WTC11 (cell line): Measurements from ENCODE around the gene SYT5. TPM values are rescaled to one million over a fixed set of nuclear protein-coding genes. Genes with fewer than 3 reads are reported as not detected.

Source experiments
- ATAC-seq: fragments of 200-7000 bp; cut with Tn5 transposase; 2 replicates; pipeline ENCODE4 v1.10.0; 2021; ENCODE audit warnings: mild to moderate bottlenecking, moderate library complexity
- CTCF ChIA-PET: fragments of 300-600 bp; sonication (Branson Sonifier 250); formaldehyde crosslinking; loops from one replicate; lab custom pipeline; 2021; ENCODE audit warnings: antibody characterized with exemption; lab: Charles Lee
- POLR2A ChIA-PET: fragments of 350-600 bp; sonication (Branson Sonifier 250); formaldehyde crosslinking; loops from one replicate; lab custom pipeline; 2021; ENCODE audit warnings: antibody characterized with exemption; lab: Charles Lee
- DNase-seq: peaks from one replicate; pipeline ENCODE4 v3.0.0; 2021; ENCODE audit warnings: low spot score
- H3K27ac Mint-ChIP-seq: 2 replicates; pipeline ENCODE4 v1.8.0; 2021; ENCODE audit warnings: mixed read lengths
- H3K27me3 Mint-ChIP-seq: 2 replicates; pipeline ENCODE4 v1.8.0; 2021; ENCODE audit warnings: low read depth, mild to moderate bottlenecking, moderate library complexity, mixed read lengths
- H3K36me3 Mint-ChIP-seq: 2 replicates; pipeline ENCODE4 v1.8.0; 2021; ENCODE audit warnings: mixed read lengths
- H3K4me1 Mint-ChIP-seq: 2 replicates; pipeline ENCODE4 v1.8.0; 2022; ENCODE audit warnings: mixed read lengths
- H3K4me3 Mint-ChIP-seq: 2 replicates; pipeline ENCODE4 v1.8.0; 2021; ENCODE audit warnings: mild to moderate bottlenecking, moderate library complexity, mixed read lengths
- H3K9me3 Mint-ChIP-seq: 2 replicates; pipeline ENCODE4 v1.8.0; 2021; ENCODE audit warnings: mixed read lengths
- ARID4B ChIP-seq: sonication (generic); formaldehyde crosslinking; IDR thresholded peaks from 2 replicates; pipeline ENCODE4 v1.8.0; 2023; ENCODE audit warnings: missing genetic modification reagents, mild to moderate bottlenecking, borderline replicate concordance
- ATF1 ChIP-seq: sonication (generic); formaldehyde crosslinking; IDR thresholded peaks from 2 replicates; pipeline ENCODE4 v1.8.1; 2023; ENCODE audit warnings: mild to moderate bottlenecking, moderate library complexity, missing genetic modification reagents
- CTCF ChIP-seq: fragments of 200-600 bp; IDR thresholded peaks from 2 replicates; pipeline ENCODE4 v1.8.0; 2022; ENCODE audit warnings: antibody characterized with exemption
- E2F4 ChIP-seq: sonication (generic); formaldehyde crosslinking; IDR thresholded peaks from 2 replicates; pipeline ENCODE4 v1.8.1; 2022; ENCODE audit warnings: low read depth, mild to moderate bottlenecking, moderate library complexity, missing genetic modification reagents, borderline replicate concordance
- ETV6 ChIP-seq: sonication (generic); formaldehyde crosslinking; IDR thresholded peaks from 2 replicates; pipeline ENCODE4 v1.8.1; 2022; ENCODE audit warnings: mild to moderate bottlenecking, missing genetic modification reagents
- FOXP1 ChIP-seq: sonication (generic); formaldehyde crosslinking; IDR thresholded peaks from 2 replicates; pipeline ENCODE4 v1.8.0; 2022; ENCODE audit warnings: missing genetic modification reagents, mild to moderate bottlenecking, moderate library complexity, borderline replicate concordance
- HMGA2 ChIP-seq: fragments of 250-450 bp; sonication (Bioruptor Pico); IDR thresholded peaks from 2 replicates; pipeline ENCODE4 v1.4.0; 2021; ENCODE audit warnings: mild to moderate bottlenecking, moderate library complexity
- JUN ChIP-seq: sonication (generic); formaldehyde crosslinking; IDR thresholded peaks from 2 replicates; pipeline ENCODE4 v1.8.0; 2023; ENCODE audit warnings: mild to moderate bottlenecking, missing genetic modification reagents
- NR1H2 ChIP-seq: sonication (generic); formaldehyde crosslinking; IDR thresholded peaks from 2 replicates; pipeline ENCODE4 v1.9.0; 2021; ENCODE audit warnings: mild to moderate bottlenecking, moderate library complexity, missing genetic modification reagents
- PRRX2 ChIP-seq: fragments of 250-450 bp; sonication (Bioruptor Pico); IDR thresholded peaks from 2 replicates; pipeline ENCODE4 v1.8.0; 2021; ENCODE audit warnings: mild to moderate bottlenecking
- ZNF138 ChIP-seq: sonication (generic); formaldehyde crosslinking; conservative IDR thresholded peaks from 2 replicates; pipeline ENCODE4 v1.8.1; 2022; ENCODE audit warnings: mild to moderate bottlenecking, moderate library complexity, missing genetic modification reagents
- ZNF396 ChIP-seq: fragments of 250-450 bp; sonication (Bioruptor Pico); IDR thresholded peaks from 2 replicates; pipeline ENCODE4 v1.8.0; 2021; ENCODE audit warnings: mild to moderate bottlenecking, moderate library complexity, borderline replicate concordance
- total RNA-seq: library from RNA; stranded (reverse); gene quantifications from 3 replicates; pipeline ENCODE4 v1.2.3, GENCODE V29; 2021
- TF ChIP-seq, protein P1 (sequence below): sonication (generic); formaldehyde crosslinking; IDR thresholded peaks from 2 replicates; pipeline ENCODE4 v1.8.1; 2023; ENCODE audit warnings: mild to moderate bottlenecking, missing genetic modification reagents, moderate library complexity
- TF ChIP-seq, protein P2 (sequence below): sonication (generic); formaldehyde crosslinking; IDR thresholded peaks from 2 replicates; pipeline ENCODE4 v1.8.1; 2023; ENCODE audit warnings: mild to moderate bottlenecking, moderate library complexity, missing genetic modification reagents

The SYT5 gene
- total RNA-seq, 1 experiment from 2014 or later = 0.77 TPM

DNA sequence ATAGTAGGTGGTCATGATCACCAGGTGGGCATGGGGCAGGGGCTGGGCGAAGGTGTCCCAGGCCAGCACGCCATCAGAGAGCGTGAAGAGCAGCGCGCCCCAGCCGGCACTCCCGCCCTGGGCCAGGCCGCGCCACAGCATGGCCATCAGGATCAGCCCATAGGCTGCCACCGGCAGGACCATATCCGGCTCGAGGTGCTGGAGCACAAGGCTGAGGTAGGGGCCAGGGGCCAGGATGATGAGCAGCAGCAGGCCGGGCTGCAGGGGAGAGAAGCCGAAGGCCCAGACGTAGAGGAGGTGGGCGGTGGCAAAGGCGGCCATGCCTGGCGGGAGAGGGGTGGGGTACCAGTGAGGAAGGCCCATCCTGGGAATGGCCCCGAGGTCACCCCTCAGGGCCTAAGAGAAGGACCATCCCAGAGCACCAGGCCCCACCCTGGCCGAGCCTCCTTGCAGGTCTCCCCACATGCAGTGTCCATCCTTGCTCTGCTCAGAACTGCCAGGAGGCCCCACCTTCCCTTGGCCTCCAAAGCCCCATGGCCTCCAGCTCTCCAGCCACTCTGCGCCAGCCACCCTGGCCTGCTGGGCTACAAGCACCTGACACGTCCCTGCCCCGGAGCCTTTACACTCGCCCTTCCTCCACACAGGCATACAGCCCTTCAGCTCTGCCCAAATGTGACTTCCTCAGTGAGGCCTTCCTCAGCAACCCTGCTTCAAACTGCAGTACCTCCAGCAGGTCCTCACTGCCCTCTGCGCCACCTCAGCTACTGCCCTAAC is 47.3 kb upstream of the SYT5 start:
- ATAC-seq = no peak
- DNase-seq = no peak
- POLR2A ChIA-PET = no interaction called here
- peaks cover 4% of the 10 kb centered on the region; the same call in 1 of the 2 replicates for H3K4me1 Mint-ChIP-seq
- no peaks in the 10 kb centered on the region for H3K9me3 Mint-ChIP-seq
- no peaks in the 10 kb centered on the region for H3K27me3 Mint-ChIP-seq
- CTCF ChIA-PET = interaction anchor here (0.6 to 1.3 kb wide), 3 partner anchors 16 to 121 kb away, joined by 3 to 4 read pairs (median 4); no protein-coding TSS in a partner anchor
- no peak for TF ChIP-seq HMGA2 (CRISPR knock-in tag)
- TF ChIP-seq JUN (CRISPR knock-in tag) = no peak
- no peak for TF ChIP-seq ATF1 (CRISPR knock-in tag)
- TF ChIP-seq PRRX2 (CRISPR knock-in tag) = no peak
- TF ChIP-seq ETV6 (CRISPR knock-in tag) = no peak
- no peak for TF ChIP-seq E2F4 (CRISPR knock-in tag)
- TF ChIP-seq, protein P1, sequence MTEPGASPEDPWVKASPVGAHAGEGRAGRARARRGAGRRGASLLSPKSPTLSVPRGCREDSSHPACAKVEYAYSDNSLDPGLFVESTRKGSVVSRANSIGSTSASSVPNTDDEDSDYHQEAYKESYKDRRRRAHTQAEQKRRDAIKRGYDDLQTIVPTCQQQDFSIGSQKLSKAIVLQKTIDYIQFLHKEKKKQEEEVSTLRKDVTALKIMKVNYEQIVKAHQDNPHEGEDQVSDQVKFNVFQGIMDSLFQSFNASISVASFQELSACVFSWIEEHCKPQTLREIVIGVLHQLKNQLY (CRISPR knock-in tag) = no peak
- no peak for TF ChIP-seq NR1H2 (CRISPR knock-in tag)
- no peak for TF ChIP-seq CTCF
- TF ChIP-seq ARID4B (CRISPR knock-in tag) = no peak
- TF ChIP-seq FOXP1 (CRISPR knock-in tag) = no peak
- TF ChIP-seq ZNF396 (CRISPR knock-in tag) = no peak
- TF ChIP-seq ZNF138 (CRISPR knock-in tag) = no peak
- TF ChIP-seq, protein P2, sequence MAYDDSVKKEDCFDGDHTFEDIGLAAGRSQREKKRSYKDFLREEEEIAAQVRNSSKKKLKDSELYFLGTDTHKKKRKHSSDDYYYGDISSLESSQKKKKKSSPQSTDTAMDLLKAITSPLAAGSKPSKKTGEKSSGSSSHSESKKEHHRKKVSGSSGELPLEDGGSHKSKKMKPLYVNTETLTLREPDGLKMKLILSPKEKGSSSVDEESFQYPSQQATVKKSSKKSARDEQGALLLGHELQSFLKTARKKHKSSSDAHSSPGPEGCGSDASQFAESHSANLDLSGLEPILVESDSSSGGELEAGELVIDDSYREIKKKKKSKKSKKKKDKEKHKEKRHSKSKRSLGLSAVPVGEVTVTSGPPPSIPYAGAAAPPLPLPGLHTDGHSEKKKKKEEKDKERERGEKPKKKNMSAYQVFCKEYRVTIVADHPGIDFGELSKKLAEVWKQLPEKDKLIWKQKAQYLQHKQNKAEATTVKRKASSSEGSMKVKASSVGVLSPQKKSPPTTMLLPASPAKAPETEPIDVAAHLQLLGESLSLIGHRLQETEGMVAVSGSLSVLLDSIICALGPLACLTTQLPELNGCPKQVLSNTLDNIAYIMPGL (CRISPR knock-in tag) = no peak
- H3K36me3 Mint-ChIP-seq = peaks cover 4% of the 10 kb centered on the region
- H3K4me3 Mint-ChIP-seq = no peak overlapping the region
- no peak overlapping the region; the same call in 1 of the 2 replicates for H3K27ac Mint-ChIP-seq
